DND-41 (cell line): ENCODE results near the gene SYNE3.

ENCODE experiments used
- EZH2 ChIP-seq: IDR thresholded peaks from 3 replicates; pipeline ENCODE4 v1.6.1; 2012; ENCODE audit warnings: borderline replicate concordance, low read depth, mild to moderate bottlenecking, moderate library complexity, low read length, inconsistent platforms; ENCODE audit not compliant: severe bottlenecking
- TF ChIP-seq, protein P1 (sequence below): IDR thresholded peaks from 2 replicates; pipeline ENCODE4 v1.5.1; 2012; ENCODE audit warnings: borderline replicate concordance, low read length, moderate library complexity, mild to moderate bottlenecking; ENCODE audit not compliant: poor library complexity, severe bottlenecking; ENCODE audit errors: extremely low read depth

- TF ChIP-seq, protein P1, sequence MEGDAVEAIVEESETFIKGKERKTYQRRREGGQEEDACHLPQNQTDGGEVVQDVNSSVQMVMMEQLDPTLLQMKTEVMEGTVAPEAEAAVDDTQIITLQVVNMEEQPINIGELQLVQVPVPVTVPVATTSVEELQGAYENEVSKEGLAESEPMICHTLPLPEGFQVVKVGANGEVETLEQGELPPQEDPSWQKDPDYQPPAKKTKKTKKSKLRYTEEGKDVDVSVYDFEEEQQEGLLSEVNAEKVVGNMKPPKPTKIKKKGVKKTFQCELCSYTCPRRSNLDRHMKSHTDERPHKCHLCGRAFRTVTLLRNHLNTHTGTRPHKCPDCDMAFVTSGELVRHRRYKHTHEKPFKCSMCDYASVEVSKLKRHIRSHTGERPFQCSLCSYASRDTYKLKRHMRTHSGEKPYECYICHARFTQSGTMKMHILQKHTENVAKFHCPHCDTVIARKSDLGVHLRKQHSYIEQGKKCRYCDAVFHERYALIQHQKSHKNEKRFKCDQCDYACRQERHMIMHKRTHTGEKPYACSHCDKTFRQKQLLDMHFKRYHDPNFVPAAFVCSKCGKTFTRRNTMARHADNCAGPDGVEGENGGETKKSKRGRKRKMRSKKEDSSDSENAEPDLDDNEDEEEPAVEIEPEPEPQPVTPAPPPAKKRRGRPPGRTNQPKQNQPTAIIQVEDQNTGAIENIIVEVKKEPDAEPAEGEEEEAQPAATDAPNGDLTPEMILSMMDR, result no peak
- no peak for TF ChIP-seq EZH2
Observed at GRCh38 chr14:95475540-95476240, 40.8 kb downstream of the SYNE3 start.
